AG10803 (cell line): ENCODE data around the gene TLE1.
A peak's percentile ranks its signal among the peaks of the same experiment; 100 is the strongest.

Experiments
- DNase-seq: peaks from one replicate; pipeline ENCODE4 v3.0.0; 2010; ENCODE audit warnings: low read depth
- H3K4me3 ChIP-seq: 2 replicates; pipeline ENCODE4 v1.5.1; 2011; ENCODE audit warnings: mild to moderate bottlenecking, low read length, control low read depth
- TF ChIP-seq, protein P1 (sequence below): conservative IDR thresholded peaks from 2 replicates; pipeline ENCODE4 v1.5.1; 2011; ENCODE audit warnings: mild to moderate bottlenecking, low read length, control low read depth, inconsistent platforms

The TLE1 gene

DNA sequence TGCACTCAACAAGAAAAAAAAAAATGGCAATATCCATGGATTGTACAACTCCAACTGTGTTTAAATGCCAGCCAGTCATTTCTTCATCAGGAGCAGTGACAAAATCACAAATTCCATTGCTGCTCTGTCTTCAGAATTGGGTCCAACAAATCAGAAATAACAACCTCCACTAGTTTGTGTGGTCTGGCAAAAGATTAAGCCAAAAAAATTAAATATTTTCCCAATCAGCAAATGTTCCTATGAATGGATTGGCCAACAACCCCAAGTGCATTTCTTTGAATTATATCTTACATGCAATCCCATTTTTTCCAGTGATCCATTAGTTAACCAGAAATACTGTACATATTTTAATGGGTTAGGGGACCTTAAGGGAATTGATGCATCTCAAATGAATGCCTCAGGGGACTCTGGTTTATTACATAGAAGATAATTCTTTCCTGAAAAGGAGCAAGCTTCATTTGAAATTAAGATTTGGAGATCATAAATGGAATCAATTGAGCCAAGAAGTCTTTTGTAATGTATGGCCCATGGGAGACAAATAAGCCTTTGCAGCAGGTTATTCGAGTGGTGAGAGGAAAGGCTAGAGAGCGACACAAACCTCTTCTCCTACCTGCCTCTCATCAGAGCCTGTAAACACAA lies 131.8 kb downstream of the TLE1 start:
- peak; percentile 86 for DNase-seq
- no peak overlapping the region for H3K4me3 ChIP-seq
- TF ChIP-seq, protein P1, sequence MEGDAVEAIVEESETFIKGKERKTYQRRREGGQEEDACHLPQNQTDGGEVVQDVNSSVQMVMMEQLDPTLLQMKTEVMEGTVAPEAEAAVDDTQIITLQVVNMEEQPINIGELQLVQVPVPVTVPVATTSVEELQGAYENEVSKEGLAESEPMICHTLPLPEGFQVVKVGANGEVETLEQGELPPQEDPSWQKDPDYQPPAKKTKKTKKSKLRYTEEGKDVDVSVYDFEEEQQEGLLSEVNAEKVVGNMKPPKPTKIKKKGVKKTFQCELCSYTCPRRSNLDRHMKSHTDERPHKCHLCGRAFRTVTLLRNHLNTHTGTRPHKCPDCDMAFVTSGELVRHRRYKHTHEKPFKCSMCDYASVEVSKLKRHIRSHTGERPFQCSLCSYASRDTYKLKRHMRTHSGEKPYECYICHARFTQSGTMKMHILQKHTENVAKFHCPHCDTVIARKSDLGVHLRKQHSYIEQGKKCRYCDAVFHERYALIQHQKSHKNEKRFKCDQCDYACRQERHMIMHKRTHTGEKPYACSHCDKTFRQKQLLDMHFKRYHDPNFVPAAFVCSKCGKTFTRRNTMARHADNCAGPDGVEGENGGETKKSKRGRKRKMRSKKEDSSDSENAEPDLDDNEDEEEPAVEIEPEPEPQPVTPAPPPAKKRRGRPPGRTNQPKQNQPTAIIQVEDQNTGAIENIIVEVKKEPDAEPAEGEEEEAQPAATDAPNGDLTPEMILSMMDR, result no peak

DNA sequence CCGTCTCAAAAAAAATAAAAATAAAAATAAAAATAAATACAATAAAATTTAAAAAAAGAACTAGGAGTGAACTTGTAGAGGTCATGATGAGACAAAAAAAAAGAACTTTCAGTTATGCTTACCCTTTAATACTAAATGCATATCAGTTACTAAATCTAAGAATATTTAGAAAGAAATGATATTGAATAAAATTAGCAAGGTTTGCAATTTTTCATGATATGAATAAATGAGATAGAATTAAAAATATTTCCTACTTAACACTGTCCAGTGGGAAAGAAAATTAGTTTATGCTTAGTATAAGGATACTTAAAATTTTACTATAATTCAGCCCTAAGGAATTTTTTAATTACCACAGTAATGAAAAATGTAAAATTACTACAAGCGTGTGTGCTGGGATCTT lies 132.4 kb downstream of the TLE1 start:
- H3K4me3 ChIP-seq, result no peak overlapping the region
- TF ChIP-seq, protein P1, result no peak
- no peak for DNase-seq

DNA sequence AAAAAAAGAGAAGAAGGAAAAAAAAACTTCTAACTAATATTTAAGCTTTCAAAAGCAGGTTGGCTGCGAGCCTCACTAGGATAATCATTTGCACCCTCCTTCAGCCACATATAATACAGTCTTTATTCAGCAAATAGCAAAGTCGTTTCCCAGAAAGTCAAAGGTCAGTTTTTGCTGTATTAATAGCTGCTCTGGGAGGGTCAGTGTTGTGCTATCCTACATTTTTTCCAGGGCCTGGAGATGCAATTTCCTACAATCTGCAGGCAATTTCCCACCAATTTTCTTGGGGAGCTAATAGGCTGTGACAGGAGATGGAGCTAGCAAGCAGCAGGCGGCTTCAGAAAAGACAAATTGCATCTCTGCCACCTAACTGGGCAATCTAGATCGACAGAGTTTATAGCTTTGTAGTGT lies 136.8 kb downstream of the TLE1 start:
- H3K4me3 ChIP-seq, result no peak overlapping the region
- no peak for DNase-seq
- TF ChIP-seq, protein P1, result no peak

DNA sequence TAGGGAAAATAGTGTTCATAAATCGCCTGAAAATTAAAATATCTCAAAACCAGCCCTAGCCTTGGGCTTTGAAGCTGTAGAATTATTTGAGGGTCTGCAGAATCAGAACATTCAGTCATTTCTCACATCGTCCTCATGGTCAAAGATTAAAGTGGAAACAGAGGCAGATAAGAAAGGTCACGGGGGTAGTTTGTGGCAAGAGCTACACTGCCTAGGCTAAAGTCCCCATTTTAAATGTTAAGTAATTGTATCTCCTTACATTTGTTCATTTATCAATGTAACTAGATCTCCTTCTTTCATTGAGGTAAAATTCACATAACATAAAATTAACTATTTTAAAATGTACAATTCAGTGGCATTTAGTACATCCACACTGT lies 139.2 kb downstream of the TLE1 start:
- no peak overlapping the region for H3K4me3 ChIP-seq
- no peak for DNase-seq
- TF ChIP-seq, protein P1, result no peak

DNA sequence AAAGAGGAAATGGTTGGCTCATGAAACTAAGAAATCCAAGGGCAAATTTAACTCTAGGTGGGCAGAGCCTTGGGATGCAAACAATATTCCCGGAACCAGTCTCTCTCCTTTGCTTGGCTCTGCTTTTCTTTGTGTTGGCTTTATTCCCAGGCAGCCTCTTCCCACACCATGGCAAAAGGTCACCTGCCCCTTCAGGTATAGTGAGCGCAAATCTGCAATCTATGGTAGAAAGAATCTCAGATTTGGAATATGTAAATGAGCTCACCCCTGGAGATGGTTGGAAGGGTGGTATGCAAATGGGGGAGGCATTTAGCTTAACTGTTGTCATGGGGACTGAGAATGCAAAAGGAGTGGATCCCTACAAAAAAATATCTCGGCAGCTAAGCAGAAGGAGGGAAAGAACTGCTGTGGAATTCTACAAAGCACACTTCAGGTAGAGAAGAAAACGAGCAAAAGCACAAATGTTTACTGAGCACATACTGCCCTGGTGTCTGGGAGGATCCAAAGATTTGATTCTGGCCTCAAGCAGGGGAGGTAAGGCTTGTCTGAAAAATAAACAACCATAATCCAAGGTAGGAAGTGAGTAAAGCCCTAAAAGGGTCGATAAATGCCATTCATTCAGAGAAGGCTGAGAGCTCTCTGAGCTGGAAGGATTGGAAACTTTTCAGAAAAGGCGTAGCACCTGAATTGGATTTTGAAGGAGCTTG lies 139.7 kb downstream of the TLE1 start:
- DNase-seq, result no peak
- TF ChIP-seq, protein P1, result no peak
- no peak overlapping the region for H3K4me3 ChIP-seq

DNA sequence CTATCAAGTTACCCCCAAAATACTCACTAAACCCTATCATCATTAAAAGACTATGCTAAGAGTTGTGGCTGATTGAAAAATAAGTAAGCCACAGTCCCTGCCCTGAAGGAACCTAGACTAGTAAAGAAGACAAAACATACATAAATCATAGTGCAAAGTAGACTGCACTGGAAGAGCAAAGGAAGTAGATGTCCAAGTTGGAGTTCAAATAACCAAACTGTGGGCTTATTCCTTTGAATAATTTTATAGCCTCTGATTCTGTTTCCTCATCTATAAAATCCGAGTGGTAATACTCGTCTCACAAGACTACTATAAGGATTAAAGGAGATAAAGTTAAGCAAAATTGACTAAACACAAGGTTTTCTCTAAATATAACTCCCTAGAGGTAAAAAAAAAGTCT lies 140.4 kb downstream of the TLE1 start:
- TF ChIP-seq, protein P1, result no peak
- no peak for DNase-seq
- H3K4me3 ChIP-seq, result no peak overlapping the region

DNA sequence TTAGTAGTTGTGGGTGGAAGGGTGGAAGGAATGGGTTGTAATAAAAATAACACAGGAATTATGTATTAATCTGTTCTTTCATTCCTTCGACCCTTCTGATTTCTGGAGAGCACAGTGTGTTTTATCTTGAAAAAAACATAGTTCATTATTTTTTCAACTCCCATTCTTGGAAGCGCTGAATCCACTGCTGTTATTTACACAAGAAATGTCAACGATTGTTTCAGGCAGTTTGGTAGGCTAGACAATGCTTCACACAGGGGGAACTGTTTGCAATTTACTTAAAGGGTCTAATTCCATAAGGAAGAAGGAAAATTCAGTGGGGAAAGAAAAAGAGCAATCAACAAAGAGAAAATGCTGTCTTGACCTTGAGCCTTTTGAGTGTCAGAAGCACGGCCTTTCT lies 142.9 kb downstream of the TLE1 start:
- no peak for DNase-seq
- TF ChIP-seq, protein P1, result no peak
- H3K4me3 ChIP-seq, result no peak overlapping the region
